SH-SY5Y (cell line): ENCODE results near the gene HKDC1.

Experiments
- GATA2 ChIP-seq: IDR thresholded peaks from 2 replicates; pipeline ENCODE4 v1.6.1; 2011; ENCODE audit warnings: mild to moderate bottlenecking, low read depth, low read length
- GATA3 ChIP-seq: IDR thresholded peaks from 2 replicates; pipeline ENCODE4 v1.6.1; 2011; ENCODE audit warnings: low read depth, mild to moderate bottlenecking, low read length, moderate library complexity

DNA sequence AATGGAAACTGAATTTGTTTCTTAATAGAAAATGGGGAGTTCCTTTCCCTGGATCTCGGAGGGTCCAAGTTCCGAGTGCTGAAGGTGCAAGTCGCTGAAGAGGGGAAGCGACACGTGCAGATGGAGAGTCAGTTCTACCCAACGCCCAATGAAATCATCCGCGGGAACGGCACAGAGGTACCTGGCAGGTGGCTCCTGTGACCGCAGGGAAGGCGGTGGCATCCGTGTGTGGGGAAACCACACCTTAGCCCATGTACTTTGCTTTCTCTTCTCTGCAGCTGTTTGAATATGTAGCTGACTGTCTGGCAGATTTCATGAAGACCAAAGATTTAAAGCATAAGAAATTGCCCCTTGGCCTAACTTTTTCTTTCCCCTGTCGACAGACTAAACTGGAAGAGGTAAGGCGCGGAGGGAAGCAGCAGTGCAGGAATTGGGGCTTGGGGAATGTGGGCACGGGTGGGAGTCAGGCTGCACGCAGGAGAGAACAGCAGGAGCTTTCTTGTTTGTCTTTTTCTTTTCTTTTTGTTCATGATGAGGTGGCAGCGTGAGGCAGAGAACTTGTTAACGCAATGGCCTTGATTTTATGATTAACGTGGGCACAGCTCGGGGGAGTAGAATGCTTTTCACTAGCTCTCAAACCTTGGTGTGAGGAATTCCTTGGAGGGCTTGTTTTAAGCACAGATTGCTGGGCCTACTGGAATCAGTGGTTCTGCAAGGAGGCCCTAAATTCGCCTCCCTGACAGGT, 12.8 kb downstream of the HKDC1 start:
- no peak for TF ChIP-seq GATA3
- TF ChIP-seq GATA2: no peak
